Activated CD8-positive, alpha-beta memory T cell treated with anti-CD3 and anti-CD28 coated beads, Interleukin-2, amount 50 U/mL, for 24 hours (primary cell): ENCODE data around the gene DNAJB6.

ENCODE experiments used
- DNase-seq: peaks from one replicate; pipeline ENCODE4 v3.0.0-alpha.2; 2020; ENCODE audit errors: extremely low read depth

The DNAJB6 gene

GRCh38 chr7:157368955-157369354 is 32.2 kb downstream of the DNAJB6 start:
- no peak for DNase-seq

DNA sequence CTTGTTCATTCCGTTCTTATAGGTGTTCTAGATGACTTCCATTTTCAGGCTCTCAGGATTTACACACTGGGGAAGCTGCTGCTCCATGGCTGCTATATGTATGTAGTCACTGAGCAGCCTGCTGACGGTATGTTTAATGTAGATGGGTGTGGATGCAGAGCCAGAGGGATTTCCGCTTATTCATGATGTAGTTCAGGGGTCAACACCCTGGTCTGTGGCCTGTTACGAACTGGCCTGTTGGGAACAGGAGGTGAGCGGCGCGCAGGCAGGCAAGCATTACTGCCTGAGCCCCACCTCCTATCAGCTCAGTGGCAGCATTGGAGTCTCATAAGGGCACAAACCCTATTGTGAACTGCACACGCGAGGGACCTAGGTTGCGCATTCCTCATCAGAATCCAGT is 33.9 kb downstream of the DNAJB6 start:
- no peak for DNase-seq

GRCh38 chr7:157371296-157371695 is 34.5 kb downstream of the DNAJB6 start:
- DNase-seq: no peak

GRCh38 chr7:157372300-157373232 is 35.8 kb downstream of the DNAJB6 start:
- no peak for DNase-seq

DNA sequence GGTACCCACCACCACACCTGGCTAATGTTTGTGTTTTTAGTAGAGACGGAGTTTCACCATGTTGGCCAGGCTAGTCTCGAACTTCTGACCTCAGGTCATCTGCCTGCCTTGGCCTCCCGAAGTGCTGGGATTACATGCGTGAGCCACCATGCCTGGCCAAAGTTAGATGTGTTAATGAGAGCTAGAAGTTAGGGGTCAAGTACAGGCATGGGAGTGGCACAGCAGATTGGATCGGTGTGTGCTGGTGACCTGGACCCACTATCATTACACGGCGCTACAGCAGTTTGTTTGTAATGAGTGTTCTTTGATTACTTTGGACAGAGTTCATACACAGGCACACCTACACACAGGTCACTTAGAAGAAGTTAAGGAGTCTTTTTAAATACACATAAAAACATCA is 36.7 kb downstream of the DNAJB6 start:
- DNase-seq: no peak

DNA sequence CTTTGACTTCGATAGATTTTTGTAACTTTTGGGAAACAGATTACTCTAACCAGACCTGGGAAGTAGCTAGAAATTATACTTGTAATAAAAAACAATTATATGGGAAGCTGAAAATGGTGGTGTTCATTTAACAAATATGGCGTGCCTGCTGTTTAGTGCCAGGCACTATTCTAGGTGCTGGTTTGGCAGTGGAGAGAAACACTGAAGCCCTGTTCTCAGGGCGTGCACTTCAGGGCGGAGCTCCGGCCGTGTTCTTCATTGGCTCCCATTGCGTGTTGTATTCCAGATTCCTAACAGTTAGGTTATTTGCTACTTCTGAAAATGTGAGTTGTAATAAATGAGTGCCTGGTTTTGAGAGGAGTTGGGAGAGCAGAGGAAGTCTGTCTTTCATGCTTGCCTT is 38.6 kb downstream of the DNAJB6 start:
- no peak for DNase-seq

DNA sequence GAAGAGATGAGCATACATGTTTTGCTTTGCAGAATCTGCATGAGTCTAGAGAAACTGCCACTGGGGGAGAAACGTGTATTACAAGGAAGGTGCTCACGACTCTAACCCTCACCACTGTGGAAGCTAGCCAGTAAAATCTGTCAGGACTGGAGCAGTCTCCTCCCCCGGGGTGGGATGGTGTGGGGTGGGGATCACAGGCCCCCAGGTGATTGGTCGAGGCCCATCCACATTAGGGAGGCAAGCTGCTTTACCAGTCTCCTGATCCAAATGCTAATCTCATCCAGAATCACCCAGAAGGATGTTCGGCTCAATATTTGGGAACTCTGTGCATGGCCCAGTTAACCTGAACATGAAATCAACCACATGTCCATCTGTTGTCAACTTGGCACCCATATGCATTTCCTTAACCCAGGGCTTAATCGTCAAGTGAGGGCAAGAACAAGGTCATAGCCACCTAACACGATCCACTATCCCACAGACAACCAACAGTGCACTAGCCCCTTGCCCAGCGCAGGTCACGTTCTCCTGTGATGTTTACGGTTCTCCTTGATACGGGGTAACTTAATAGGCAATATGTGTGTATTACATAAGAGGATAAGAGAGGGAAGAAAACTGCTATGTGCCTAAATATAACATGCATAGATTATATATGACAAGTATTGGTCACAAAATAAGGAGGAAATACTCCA is 40.8 kb downstream of the DNAJB6 start:
- no peak for DNase-seq

DNA sequence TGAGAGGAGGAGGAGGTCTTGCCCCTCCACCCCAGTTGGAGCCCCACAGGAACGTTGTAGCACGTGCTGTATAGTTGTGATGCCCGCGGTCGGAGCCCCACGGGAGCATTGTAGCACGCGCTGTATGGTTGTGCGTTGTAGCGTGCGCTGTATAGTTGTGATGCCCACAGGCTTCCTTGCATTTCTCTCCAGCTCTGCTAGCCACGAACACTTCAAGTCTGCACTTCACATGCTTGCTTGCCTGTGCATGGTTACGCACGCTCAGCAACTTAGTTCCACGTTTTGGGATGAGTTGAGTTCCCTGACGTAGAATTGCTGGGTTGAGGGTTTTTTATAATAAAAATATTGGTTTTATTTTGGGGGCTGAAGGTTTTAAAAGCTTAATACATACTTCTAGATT is 41.6 kb downstream of the DNAJB6 start:
- no peak for DNase-seq

- DNase-seq: no peak
These were observed 42.7 kb downstream of the DNAJB6 start for GRCh38 chr7:157379493-157379892.

GRCh38 chr7:157380416-157380815 is 43.6 kb downstream of the DNAJB6 start:
- DNase-seq: no peak

DNA sequence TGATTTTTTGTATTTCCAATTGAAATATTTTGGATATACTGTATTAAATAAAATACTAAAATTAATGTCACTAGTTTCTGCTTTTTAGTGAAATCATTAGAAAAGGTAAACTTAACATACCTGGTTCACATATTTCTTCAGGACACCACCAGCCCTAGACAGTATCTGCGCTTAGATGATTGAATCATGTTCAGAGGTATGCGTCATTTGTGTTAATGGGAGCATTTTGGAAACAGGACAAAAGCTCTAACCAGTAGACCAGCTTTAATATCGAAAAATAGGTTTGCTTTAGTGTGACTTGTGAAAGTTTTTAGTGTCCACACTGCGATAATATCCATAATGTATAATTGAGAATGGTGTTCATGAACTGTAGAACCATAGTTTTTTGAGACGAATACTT is 47.1 kb downstream of the DNAJB6 start:
- no peak for DNase-seq

DNA sequence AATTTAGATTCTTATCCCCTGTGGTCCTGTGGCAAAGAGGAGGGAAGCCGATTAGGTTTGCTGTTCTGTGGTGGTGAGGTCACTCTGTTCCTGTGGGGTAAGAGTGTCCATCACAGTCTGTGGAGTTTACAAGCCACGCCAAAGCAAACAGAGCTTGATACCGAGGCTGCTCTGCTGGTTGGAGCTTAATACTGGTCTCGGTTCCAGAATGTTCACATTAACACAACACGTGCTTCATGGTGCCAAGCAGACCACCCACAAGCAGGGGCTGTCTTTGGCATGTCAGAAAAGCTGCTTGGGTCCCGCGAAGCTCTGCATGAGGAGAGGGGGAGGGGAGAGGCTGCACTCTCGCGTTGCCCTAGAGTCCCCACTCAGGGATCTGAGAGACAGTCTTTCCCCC is 47.5 kb downstream of the DNAJB6 start:
- no peak for DNase-seq

DNA sequence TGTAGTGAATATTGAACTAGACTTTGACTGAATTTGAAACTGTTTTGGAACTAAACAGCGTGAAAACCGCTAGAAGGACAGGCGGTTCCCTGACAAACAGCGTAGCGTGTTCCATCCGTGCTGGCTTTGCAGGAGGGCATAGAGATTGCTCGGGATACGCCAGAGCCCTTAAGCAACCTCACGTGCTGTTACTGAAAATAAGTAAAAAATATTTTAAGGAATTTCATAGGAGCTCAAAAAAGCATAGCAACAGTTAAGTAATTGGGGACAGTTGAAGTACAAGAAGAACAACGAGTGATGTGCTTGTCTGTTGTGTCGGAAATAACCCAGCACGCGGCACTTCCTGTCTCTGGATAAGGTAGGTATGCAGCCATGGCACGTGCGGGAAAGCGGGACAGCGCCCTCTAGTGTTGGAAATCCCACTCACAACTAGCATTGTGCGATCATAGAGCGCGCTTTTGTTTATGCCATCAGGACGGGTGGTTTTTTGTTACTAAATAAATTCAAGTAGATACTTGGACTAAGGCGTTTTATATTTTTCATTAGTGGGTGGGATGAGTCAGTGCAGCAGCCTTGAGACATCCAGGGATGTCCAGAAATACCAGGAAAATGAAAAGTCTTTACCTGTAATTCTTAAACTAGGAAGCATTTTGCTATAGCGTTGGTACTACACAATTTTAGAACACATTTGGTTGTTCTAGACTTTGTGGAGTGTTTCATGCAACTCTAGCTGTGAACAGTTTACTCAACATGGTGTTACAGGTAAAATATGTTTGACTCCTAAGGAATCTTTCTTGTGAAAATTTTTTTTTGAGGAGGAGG is 50.4 kb downstream of the DNAJB6 start:
- DNase-seq: peak; percentile 78

DNA sequence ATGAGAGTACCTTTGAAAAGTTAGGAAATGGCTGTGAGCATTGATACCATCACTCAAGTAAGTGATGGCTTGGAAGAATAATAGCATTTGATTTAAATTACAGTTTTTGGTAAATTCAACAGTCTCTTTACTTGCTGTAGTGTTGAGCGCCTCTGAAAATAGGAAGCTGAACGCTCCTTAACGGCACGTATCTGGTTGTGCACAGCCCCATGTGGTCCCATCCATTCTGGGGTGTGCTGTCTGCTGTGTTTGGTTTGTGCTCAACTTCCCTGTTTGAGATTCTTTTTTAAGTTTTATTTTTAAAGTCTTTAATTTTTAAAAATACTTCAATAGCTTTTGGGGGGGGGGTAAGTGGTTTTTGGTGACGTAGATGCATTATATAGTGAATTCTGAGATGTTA is 51.5 kb downstream of the DNAJB6 start:
- no peak for DNase-seq

DNA sequence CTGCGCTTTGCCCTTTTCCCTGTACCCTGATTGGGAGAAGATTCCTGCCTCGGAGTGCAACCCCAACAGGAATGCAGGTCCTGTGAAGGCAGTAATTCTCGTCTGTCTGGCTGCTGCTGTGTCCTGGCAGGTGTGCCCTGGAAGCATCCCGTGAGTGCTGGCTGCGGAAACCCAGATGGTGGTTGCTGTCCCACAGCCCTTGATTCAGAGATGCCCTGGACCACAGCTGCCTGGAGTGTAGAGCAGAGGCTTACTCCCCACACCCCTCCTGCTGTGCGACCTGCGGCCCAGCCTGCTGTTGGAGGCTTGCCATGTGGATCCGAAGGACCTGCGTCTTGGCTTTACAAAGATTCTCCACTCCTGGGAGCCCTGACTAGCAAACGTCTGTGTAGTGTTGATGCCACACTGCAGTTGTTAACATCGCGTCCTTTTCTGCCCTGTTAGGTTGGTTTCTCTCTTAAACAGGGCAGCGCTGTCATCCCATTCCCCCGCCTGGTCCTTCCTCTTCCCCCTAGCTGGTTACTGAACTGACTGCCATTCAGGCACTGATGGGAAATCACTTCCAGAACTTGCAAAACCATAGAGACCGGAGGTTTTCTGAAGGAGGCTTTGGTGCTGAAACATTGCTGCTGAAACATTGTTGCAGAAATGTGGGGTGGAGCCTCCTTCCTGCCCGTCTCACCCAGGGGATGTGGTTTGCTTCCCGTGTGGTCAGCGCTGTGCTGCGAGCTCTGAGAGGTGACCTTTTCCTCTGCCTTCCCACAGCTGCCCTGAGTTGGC is 53.3 kb downstream of the DNAJB6 start:
- no peak for DNase-seq

DNA sequence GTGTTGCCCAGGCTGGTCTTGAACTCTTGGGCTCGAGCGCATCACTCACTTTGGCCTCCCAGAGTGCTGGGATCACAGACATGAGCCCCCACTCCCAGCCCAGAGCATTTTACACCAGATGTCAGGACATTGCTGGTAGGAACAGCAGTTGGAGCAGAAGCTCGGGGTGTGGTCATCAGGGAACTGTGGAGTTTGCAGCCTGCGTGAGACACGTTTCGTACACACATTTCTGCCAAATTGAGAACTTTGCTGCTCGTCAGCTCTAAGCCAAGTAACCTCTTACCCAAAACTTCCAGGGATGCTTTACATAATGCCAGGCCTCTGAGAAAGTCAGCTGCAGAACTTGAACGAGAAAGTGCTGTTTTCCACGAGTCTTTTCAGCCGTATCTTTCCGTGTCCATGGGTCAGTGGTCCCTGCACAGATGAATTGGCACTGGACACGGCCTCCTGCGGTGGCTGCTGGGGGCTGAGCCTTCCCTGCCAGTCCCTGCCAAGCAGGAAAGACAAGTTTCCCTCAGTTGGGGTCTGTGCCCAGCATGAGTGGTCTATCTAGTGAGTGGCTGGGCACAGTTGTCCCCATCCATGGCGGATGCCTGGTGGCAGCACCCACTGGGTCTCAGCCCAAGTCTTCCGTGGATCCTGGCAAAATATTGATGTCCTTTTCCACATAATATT is 54.4 kb downstream of the DNAJB6 start:
- DNase-seq: no peak

GRCh38 chr7:157392256-157393037 is 55.6 kb downstream of the DNAJB6 start:
- no peak for DNase-seq

DNA sequence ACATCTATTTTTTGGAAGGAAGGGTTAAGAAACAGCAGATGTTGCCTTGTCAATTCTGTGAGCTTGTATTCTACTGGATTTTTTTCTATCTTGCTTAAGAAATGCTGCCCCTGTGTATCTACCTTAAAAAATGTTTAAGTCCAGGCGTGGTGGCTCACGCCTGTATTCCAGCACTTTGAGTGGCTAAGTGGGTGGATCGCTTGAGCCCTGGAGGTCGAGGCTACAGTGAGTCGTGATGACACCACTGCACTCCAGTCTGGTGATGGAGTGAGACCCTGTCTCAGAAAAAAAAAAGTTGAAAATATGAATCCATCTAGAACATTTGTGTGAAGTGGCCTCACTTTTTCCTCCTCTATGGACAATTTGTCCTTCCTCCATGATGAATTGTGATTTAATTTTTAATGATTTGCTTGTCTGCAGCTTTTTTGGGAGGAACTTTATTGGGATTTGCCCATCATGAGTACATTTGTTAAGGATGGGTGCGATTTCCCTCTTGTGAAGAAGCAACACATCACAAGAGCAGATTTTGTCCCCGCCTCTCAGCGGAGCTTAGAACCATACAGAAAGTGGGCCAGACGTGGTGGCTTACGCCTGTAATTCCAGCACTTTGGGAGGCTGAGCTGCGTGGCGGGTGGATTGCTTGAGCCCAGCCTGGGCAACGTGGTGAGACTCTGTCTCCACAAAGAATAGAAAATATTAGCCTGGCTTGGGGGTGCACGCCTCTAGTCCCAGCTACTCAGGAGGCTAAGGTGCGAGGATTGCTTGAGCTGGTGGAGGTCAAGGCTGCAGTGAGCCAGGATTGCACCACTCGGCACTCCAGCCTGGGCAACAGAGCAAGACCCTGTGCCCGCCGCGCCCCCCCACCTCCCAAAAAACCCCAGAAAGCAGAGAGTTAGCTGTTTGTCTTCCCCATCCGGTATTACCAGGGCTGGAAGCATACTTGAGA is 57.7 kb downstream of the DNAJB6 start:
- no peak for DNase-seq

GRCh38 chr7:157395206-157395605 is 58.4 kb downstream of the DNAJB6 start:
- no peak for DNase-seq
